Osteoblast (primary cell): ENCODE measurements around the gene RNU2-63P. TPM values are rescaled to one million over a fixed set of nuclear protein-coding genes. Genes with fewer than 3 reads are reported as not detected.
A peak's percentile ranks its signal among the peaks of the same experiment; 100 is the strongest.

Experiments
- small RNA-seq: library from RNA; depleted of rRNA; stranded (forward); fragments of <200 nt; gene quantifications from one replicate; pipeline ENCODE3, GENCODE V24; 2012
- total RNA-seq: library from RNA; depleted of rRNA; stranded (reverse); fragments of >200 nt; gene quantifications from 2 replicates; pipeline ENCODE4 v1.2.3, GENCODE V29; 2012

RNU2-63P gene
- total RNA-seq, 1 donor, result not detected

Small RNAs within 50 kb of the gene (small RNA-seq; reads per million reads assigned to genes)
- gene RNU2-63P, result 12.6 reads per million, percentile 93 among the genes with 10 or more reads in this experiment

Other genes with a start within 250 kb of the RNU2-63P start
- 1.1 and 2.1 TPM in 2 replicates for gene RGPD2, start 190.8 kb downstream of the RNU2-63P start, total RNA-seq
- 24.2 and 25.9 TPM in 2 replicates for gene KRCC1, start 39.2 kb upstream of the RNU2-63P start, total RNA-seq
- not detected in 2 replicates for gene SMYD1, start 51.3 kb upstream of the RNU2-63P start, total RNA-seq
- under 0.01 TPM in 1 of 2 replicates, not detected in the other for gene FABP1, start 111.5 kb upstream of the RNU2-63P start, total RNA-seq
- 12.3 and 13.3 TPM in 2 replicates for gene THNSL2, start 153.8 kb upstream of the RNU2-63P start, total RNA-seq